Measurements from ENCODE around the gene TTLL5.

The TTLL5 gene

GRCh38 chr14:75660630-75661498, at the start of gene TTLL5, which contains the start of gene ERG28:
TTLL5 (plus strand) TSS chr14:75661246; CDS start chr14:75663150, 1,904 bp downstream.
ERG28 (minus strand) TSS chr14:75660876; CDS start chr14:75657502, 3,374 bp downstream.
- CTCF ChIA-PET = interaction anchor here (0.6 to 1.4 kb wide), 2 partner anchors 84 to 526 kb away, joined by 3 to 13 read pairs; no protein-coding TSS in a partner anchor
- TF ChIP-seq PKNOX1 (IDR thresholded peaks at IDR 0.05) = peak; percentile 98
- no peak for TF ChIP-seq ELF4 (IDR thresholded peaks at IDR 0.05)
- TF ChIP-seq ZNF384 (IDR thresholded peaks at IDR 0.05) = peak; percentile 99
- TF ChIP-seq SP1 (IDR thresholded peaks at IDR 0.05) = no peak
- no peak for TF ChIP-seq FOXM1 (IDR thresholded peaks at IDR 0.05; ENCODE audit: borderline replicate concordance)
- no peak for TF ChIP-seq SUZ12 (IDR thresholded peaks at IDR 0.05)
- TF ChIP-seq CTBP1 (IDR thresholded peaks at IDR 0.05; ENCODE audit: borderline replicate concordance) = 0 out of 2 replicates have a peak, but pooled peaks have one; percentile 8
- TF ChIP-seq L3MBTL2 (conservative IDR thresholded peaks at IDR 0.05) = no peak
- TF ChIP-seq LEF1 (IDR thresholded peaks at IDR 0.05; ENCODE audit: borderline replicate concordance) = no peak
- DNase-seq (ENCODE audit: extremely low spot score) = peak; percentile 96
- POLR2A ChIA-PET = interaction anchor here (0.6 to 2.1 kb wide), 12 partner anchors 8 to 534 kb away, joined by 3 to 26 read pairs (median 4); partner anchors contain the start of genes FLVCR2 and NEK9

DNA sequence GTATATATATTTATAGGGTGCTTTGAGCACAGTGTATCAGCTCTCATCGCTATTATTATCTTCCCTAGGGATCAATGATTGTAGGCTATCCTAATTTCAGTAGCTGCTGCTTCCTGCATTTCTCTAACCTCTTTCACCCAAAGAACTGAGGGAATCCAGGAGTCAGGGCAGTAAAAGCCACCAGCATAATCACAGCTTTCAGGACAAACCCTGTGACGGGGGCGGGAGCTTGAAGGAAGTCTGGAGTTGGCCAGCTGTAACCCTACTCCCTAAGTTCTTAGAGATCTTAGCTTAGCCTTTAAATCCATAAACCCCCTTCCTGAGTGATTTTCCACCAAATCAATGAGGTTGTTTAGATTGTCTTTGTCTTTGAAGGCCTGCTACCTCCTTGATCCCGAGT, 48.9 kb upstream of the TTLL5 start:
- no peak for DNase-seq (ENCODE audit: extremely low spot score)
- TF ChIP-seq HDGF (IDR thresholded peaks at IDR 0.05; ENCODE audit: borderline replicate concordance) (no peak), FOXM1 (IDR thresholded peaks at IDR 0.05; ENCODE audit: borderline replicate concordance) (no peak), CTBP1 (IDR thresholded peaks at IDR 0.05; ENCODE audit: borderline replicate concordance) (no peak), FOXK2 (IDR thresholded peaks at IDR 0.05) (no peak), SP1 (IDR thresholded peaks at IDR 0.05) (no peak), ELF4 (IDR thresholded peaks at IDR 0.05) (no peak), ZNF384 (IDR thresholded peaks at IDR 0.05) (no peak), TARDBP (IDR thresholded peaks at IDR 0.05) (no peak), ARNT (IDR thresholded peaks at IDR 0.05) (no peak), NFRKB (IDR thresholded peaks at IDR 0.05) (no peak), L3MBTL2 (conservative IDR thresholded peaks at IDR 0.05) (no peak), LEF1 (IDR thresholded peaks at IDR 0.05; ENCODE audit: borderline replicate concordance) (no peak), SUZ12 (IDR thresholded peaks at IDR 0.05) (no peak), FOXA1 (IDR thresholded peaks at IDR 0.05) (no peak), BHLHE40 (IDR thresholded peaks at IDR 0.05; ENCODE audit: borderline replicate concordance) (no peak), PKNOX1 (IDR thresholded peaks at IDR 0.05) (no peak)
- ChIA-PET CTCF (interaction anchor here (0.7 kb wide), 1 partner anchor 51 kb away, joined by 3 read pairs; no protein-coding TSS in a partner anchor), POLR2A (no interaction called here)

DNA sequence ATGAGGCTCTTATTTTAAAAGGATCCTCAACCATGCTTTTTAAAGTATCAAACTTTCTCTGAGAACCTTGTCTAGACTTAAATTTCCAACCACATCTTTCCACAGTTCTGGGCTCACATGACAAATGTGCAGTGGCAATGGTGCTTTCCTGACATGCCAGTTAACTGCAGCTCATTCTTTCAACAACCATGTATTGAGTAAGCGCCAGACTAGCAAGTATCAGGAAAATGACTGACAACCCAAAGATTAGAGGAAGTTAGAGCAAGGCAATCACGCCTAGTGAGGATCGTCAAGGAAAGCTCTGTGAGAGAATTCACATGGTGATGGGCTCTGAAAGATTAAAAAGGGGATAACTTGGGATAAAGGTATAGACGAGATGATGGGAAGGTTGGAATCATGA, 46.9 kb upstream of the TTLL5 start:
- ChIA-PET CTCF (no interaction called here), POLR2A (no interaction called here)
- TF ChIP-seq FOXM1 (IDR thresholded peaks at IDR 0.05; ENCODE audit: borderline replicate concordance) (no peak), ZNF384 (IDR thresholded peaks at IDR 0.05) (no peak), LEF1 (IDR thresholded peaks at IDR 0.05; ENCODE audit: borderline replicate concordance) (no peak), SUZ12 (IDR thresholded peaks at IDR 0.05) (no peak), L3MBTL2 (conservative IDR thresholded peaks at IDR 0.05) (no peak), NFRKB (IDR thresholded peaks at IDR 0.05) (no peak), TARDBP (IDR thresholded peaks at IDR 0.05) (no peak), SP1 (IDR thresholded peaks at IDR 0.05) (no peak), PKNOX1 (IDR thresholded peaks at IDR 0.05) (no peak), HDGF (IDR thresholded peaks at IDR 0.05; ENCODE audit: borderline replicate concordance) (no peak), CTBP1 (IDR thresholded peaks at IDR 0.05; ENCODE audit: borderline replicate concordance) (no peak), FOXA1 (IDR thresholded peaks at IDR 0.05) (no peak), ARNT (IDR thresholded peaks at IDR 0.05) (no peak), FOXK2 (IDR thresholded peaks at IDR 0.05) (no peak), BHLHE40 (IDR thresholded peaks at IDR 0.05; ENCODE audit: borderline replicate concordance) (no peak), ELF4 (IDR thresholded peaks at IDR 0.05) (no peak)
- DNase-seq (ENCODE audit: extremely low spot score) = no peak

DNA sequence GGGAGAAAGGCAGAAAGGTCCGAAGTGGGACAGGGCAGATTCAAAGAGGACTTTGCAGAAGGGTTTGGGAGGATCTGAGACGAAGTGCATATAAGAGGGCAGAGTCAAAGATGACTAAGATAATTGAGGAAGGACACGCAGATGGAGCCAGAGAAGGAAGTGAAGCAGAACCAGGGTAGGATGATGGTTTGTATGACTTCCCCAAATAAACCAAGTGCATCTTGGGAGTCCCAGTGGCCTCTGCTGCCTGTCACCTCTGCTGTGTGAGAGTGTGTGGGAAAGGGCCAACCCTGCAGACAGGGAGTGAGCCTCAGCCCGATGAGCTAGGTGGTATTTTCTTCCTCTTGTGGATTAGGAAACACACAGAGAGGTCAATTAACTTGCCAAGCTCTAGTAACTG, 45.8 kb upstream of the TTLL5 start:
- ChIA-PET POLR2A (no interaction called here), CTCF (no interaction called here)
- TF ChIP-seq SUZ12 (IDR thresholded peaks at IDR 0.05) (no peak), HDGF (IDR thresholded peaks at IDR 0.05; ENCODE audit: borderline replicate concordance) (no peak), NFRKB (IDR thresholded peaks at IDR 0.05) (no peak), BHLHE40 (IDR thresholded peaks at IDR 0.05; ENCODE audit: borderline replicate concordance) (no peak), LEF1 (IDR thresholded peaks at IDR 0.05; ENCODE audit: borderline replicate concordance) (no peak), FOXA1 (IDR thresholded peaks at IDR 0.05) (no peak), PKNOX1 (IDR thresholded peaks at IDR 0.05) (no peak), L3MBTL2 (conservative IDR thresholded peaks at IDR 0.05) (no peak), CTBP1 (IDR thresholded peaks at IDR 0.05; ENCODE audit: borderline replicate concordance) (no peak), ZNF384 (IDR thresholded peaks at IDR 0.05) (no peak), FOXM1 (IDR thresholded peaks at IDR 0.05; ENCODE audit: borderline replicate concordance) (no peak), SP1 (IDR thresholded peaks at IDR 0.05) (no peak), ARNT (IDR thresholded peaks at IDR 0.05) (no peak), FOXK2 (IDR thresholded peaks at IDR 0.05) (no peak), TARDBP (IDR thresholded peaks at IDR 0.05) (no peak), ELF4 (IDR thresholded peaks at IDR 0.05) (no peak)
- DNase-seq (ENCODE audit: extremely low spot score) = no peak

All from HEK293T (cell line).